Retinal pigment epithelial cell (primary cell): ENCODE results near the gene ABCB1.
"Not testable (repeated sequence)": the region's sequence is repeated elsewhere in the genome, so short reads cannot be mapped to it uniquely, and the experiment has no call there.

Source experiments
- DNase-seq: peaks from one replicate; pipeline ENCODE4 v3.0.0-alpha.2; 2010; ENCODE audit warnings: low read depth
- H3K4me3 ChIP-seq: 2 replicates; pipeline ENCODE4 v1.5.1; 2011; ENCODE audit warnings: mild to moderate bottlenecking, low read length, control low read depth, moderate library complexity
- TF ChIP-seq, protein P1 (sequence below): conservative IDR thresholded peaks from 2 replicates; pipeline ENCODE4 v1.5.1; 2011; ENCODE audit warnings: low read depth, low read length, control low read depth, inconsistent platforms

Gene ABCB1

DNA sequence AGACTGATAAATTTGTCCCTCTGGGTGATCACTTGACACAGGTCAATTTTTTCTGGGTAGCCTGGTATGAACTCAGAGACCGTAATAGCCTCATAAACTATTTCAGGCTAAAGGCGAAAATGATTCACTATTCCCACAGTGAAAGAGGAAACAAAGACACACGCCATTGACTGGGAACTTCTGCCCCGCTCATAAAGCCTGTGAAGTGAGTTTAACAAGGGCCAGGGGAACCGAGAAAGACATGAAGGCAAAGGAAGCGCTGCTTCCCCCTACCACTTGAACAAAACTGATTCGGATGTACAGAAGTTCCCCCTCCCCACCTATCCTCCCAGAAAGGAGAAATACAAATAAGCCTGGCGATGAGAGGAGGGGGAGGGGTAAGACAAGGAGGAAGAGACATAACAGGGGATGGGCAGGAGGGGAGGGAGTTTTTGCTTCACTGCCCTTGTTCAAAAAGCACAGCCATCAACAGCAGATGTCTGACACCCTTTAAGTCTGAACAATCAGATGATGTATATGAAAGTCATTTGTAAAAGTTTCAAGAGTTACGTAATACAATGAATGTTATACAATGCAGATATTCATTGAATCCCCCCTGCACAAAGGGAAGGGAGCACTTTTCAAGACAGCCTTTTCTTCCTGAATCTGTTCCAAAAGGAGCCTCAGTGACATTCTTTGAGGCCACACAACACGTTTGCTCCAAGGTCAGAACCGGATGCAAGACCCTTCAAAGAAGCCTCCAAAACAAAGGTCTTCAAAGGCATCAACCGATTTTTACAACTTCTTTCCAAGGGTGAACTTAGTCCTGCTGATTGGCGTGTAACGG is 125.9 kb downstream of the ABCB1 start:
- H3K4me3 ChIP-seq: peak overlapping the region; percentile 41
- TF ChIP-seq, protein P1, sequence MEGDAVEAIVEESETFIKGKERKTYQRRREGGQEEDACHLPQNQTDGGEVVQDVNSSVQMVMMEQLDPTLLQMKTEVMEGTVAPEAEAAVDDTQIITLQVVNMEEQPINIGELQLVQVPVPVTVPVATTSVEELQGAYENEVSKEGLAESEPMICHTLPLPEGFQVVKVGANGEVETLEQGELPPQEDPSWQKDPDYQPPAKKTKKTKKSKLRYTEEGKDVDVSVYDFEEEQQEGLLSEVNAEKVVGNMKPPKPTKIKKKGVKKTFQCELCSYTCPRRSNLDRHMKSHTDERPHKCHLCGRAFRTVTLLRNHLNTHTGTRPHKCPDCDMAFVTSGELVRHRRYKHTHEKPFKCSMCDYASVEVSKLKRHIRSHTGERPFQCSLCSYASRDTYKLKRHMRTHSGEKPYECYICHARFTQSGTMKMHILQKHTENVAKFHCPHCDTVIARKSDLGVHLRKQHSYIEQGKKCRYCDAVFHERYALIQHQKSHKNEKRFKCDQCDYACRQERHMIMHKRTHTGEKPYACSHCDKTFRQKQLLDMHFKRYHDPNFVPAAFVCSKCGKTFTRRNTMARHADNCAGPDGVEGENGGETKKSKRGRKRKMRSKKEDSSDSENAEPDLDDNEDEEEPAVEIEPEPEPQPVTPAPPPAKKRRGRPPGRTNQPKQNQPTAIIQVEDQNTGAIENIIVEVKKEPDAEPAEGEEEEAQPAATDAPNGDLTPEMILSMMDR: no peak
- DNase-seq: no peak

DNA sequence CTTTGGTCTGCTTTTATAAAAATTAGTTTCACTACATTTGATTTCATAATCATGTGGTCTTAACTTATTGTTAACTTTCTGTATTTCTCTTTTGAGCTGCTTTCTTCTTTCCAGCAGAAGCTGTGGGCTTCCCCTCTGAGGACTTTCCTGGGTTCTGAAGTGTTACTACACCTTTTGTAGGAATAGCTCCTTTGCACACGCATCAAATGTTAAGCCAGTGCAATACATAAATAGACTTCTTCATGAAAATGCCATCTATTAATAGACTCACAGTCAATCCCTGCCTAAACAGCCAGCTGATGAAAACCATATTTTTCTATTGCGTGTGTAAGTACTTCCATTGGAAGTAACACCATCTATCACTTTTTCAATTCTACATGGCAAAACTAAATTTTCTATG is 126.7 kb downstream of the ABCB1 start:
- DNase-seq: no peak
- no peak overlapping the region for H3K4me3 ChIP-seq
- TF ChIP-seq, protein P1: no peak

DNA sequence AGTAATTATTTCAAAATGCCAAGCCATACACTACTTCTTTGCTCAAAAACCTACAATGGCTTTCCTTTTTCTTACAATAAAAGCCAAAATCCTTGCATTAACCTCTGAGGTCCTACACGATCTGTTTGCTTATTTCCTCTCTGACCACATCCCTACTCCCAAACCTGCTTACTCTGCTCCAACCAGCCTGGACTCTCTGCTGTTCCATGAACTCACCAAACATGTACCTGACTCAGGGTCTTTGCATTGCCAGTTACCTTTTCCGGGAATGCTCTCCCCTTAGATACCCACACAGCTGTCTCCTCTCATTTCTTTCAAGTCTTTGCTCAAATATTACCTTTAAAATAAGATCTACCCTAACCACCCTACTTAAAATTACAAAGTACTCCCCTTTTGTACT is 127.5 kb downstream of the ABCB1 start:
- TF ChIP-seq, protein P1: no peak
- H3K4me3 ChIP-seq: no peak overlapping the region

DNA sequence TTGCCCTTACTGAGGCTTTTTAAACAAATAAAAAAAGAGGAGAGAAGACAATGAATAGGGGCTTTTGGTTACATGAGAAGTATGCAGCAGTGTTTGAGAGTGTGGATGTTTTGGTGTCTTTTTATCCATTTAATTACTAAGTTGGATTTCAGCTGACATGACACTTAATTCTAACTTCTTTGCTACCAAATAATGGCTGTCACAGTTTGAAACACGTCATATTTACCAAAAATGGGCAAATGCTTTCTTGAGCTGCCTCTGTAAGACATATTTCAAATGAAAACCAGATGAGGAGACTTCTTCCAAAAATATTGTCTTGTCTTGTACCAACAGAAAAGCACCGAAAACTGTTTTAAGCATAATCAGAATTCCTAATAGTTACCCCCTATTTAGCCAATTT is 129.2 kb downstream of the ABCB1 start:
- TF ChIP-seq, protein P1: no peak
- DNase-seq: no peak
- no peak overlapping the region for H3K4me3 ChIP-seq

More for the DNA sequence above, 127.5 kb downstream of the ABCB1 start:
- DNase-seq: no peak

DNA sequence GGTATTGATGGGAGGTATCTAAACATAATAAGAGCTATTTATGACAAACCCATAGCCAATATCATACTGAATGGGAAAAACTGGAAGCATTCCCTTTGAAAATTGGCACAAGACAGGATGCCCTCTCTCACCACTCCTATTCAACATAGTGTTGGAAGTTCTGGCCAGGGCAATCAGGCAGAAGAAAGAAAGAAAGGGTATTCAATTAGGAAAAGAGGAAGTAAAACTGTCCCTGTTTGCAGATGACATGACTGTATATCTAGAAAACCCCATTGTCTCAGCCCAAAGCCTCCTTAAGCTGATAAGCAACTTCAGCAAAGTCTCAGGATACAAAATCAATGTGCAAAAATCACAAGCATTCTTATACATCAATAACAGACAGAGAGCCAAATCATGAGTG is 131.5 kb downstream of the ABCB1 start:
- DNase-seq, H3K4me3 ChIP-seq: not testable (repeated sequence)

- DNase-seq, H3K4me3 ChIP-seq: not testable (repeated sequence)
Observed at GRCh38 chr7:87465534-87465880, 135.2 kb downstream of the ABCB1 start.

- H3K4me3 ChIP-seq, DNase-seq: not testable (repeated sequence)
Observed at GRCh38 chr7:87464830-87465533, 135.7 kb downstream of the ABCB1 start.

GRCh38 chr7:87463982-87464381 is 136.7 kb downstream of the ABCB1 start:
- TF ChIP-seq, protein P1: no peak
- H3K4me3 ChIP-seq: no peak overlapping the region
- no peak for DNase-seq

DNA sequence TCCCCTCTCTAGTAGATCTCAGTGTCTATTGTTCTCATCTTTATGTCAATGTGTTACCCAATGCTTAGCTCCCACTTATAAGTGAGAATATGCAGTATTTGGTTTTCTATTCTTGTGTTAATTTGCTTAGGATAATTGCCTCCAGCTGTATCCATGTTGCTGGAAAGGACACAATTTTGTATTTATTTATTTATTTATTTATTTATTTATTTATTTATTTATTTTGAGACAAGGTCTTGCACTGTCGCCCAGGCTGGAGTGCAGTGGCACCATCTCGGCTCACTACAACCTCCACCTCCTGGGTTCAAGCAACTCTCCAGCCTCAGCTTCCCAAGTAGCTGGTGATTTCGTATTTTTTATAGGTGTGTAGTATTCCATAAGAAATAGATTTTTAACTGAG is 140.2 kb downstream of the ABCB1 start:
- not testable (repeated sequence) for DNase-seq, H3K4me3 ChIP-seq
